Hepatic stellate cell (primary cell): ENCODE data around the gene SIGLEC7.
"Not testable (repeated sequence)": the region's sequence is repeated elsewhere in the genome, so short reads cannot be mapped to it uniquely, and the experiment has no call there.

Experiments
- DNase-seq: peaks from one replicate; pipeline ENCODE4 v3.0.0; 2011; ENCODE audit warnings: low spot score

SIGLEC7 gene

DNA sequence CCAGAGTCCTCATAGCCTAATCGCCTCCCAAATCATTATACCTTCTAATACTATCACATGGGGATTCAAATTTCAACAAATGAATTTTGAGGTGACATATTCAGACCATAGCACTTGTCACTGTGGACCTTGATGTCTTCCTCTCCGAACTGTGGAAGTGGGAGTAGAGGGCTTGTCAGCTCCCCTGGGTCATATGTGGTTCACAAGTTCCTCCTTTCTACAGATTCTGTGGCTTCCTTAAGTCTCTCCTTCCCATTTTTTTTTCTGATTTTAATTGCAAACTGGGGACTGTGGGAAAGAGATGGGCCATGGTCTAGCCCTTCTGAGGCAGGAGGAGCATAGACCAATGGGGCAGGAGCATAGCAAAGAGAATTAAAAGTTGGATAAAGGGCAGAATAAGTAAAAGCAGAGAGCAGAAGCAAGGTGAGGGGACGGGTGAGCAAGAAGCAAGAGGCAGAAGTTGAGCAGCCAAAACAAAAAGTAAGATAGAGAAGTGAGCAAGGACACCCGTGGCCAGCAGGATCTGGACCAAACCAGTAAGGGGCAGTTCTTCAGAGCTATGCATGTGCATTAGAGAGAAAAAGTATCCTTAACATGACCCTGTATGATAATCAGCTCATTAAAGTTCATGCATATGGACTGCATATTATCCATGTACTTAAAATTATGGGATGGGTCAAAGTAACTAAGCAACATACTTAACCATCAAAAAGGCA, 2.6 kb upstream of the SIGLEC7 start:
- DNase-seq: no peak

GRCh38 chr19:51140441-51140840, 1.7 kb upstream of the SIGLEC7 start:
- no peak for DNase-seq

DNA sequence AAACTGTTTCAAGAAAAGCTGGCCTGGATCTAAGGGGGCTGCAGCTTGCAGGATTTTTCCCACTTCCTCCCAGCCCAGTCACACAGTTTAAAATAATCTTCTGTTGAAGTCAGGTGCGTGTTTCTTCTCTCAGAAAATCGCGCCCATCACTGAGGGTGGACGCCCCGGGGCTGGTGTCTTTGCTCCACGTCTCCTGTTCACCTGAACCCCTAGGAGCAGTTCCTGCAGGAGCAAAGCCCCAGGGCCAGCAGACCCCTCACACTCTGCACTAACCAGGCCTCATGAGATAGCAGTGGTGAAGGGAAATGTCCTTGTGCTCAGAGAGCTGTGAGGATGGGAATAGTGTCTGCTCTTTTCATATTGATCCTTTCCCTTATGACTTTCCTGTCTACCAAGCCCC, 920 bp upstream of the SIGLEC7 start:
- no peak for DNase-seq

DNA sequence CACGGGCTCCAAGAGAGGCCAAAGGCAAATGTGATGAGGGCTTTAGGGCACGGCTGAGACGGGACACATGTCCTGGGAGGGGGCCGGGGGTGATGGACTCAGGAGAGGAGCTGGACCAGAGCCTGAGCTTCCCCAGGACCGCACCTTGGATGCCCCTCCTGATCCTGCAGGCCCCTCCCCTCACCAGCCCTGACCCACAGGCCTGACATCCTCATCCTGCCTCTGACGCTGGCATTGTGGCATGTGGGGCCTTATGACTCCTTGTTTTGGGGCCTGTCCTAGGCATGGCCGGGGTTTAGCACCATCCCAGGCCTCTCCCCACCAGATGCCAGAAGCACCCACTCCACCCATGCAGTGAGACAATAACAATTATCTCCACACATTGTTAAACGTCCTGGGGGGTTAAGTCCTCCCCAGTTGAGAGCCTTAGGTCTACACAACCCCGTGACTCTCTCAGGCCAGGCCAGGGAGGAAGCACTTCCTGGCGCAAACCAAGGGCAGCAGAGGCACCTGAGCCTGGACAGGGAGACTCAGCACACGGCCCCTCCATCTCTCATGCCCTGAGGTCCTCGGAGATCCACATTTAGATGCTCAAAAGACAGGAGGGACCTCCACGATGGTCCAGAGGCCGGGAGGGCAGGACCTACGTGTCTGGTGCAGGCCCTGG, 841 bp downstream of the SIGLEC7 start:
- DNase-seq: not testable (repeated sequence)

GRCh38 chr19:51143486-51143885, 1.4 kb downstream of the SIGLEC7 start:
- no peak for DNase-seq

DNA sequence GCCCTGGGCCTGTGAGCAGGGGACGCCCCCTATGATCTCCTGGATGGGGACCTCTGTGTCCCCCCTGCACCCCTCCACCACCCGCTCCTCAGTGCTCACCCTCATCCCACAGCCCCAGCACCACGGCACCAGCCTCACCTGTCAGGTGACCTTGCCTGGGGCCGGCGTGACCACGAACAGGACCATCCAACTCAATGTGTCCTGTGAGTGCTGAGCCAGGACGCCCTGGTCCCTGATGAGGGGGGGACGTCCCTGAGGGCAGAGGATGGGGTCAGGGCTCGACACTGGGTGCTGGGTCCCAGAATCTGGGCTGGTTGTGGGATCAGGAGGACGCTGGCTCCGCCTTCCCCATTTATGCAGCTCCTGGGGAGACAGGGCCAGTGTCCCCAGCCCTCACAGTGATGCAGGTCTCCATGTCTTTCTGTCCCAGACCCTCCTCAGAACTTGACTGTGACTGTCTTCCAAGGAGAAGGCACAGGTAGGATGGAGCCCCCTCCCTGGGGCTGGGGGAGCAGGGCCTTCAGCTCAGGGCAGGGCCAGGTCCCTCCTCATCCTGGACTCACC, 2.5 kb downstream of the SIGLEC7 start:
- DNase-seq: no peak

- DNase-seq: no peak
These were observed 3.9 kb downstream of the SIGLEC7 start for GRCh38 chr19:51145916-51146493.

GRCh38 chr19:51146751-51147150, 4.7 kb downstream of the SIGLEC7 start:
- DNase-seq: no peak

- no peak for DNase-seq
These were observed 5.6 kb downstream of the SIGLEC7 start for GRCh38 chr19:51147663-51148062.

DNA sequence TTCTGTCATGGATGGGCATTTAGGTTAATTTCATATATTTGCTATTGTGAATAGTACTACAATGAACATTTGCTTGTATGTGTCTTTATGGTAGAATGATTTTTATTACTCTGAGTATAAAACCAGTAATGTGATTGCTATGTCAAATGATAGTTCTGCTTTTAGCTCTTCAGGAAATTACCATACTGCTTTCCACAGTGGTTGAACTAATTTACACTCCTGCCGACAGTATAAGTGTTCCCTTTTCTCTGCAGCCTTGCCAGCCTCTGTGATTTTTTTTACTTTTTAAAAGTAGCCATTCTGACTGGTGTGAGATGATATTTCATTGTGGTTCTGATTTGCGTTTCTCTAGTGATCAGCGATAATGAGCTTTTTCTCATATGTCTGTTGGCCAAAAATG, 6.5 kb downstream of the SIGLEC7 start:
- no peak for DNase-seq

GRCh38 chr19:51150627-51151026, 8.5 kb downstream of the SIGLEC7 start:
- no peak for DNase-seq

GRCh38 chr19:51156710-51157109, 14.6 kb downstream of the SIGLEC7 start:
- no peak for DNase-seq

- no peak for DNase-seq
These were observed 15.2 kb downstream of the SIGLEC7 start for GRCh38 chr19:51157265-51157664.

- DNase-seq: peak; percentile 19
These were observed 16.5 kb downstream of the SIGLEC7 start for GRCh38 chr19:51158474-51159129.

GRCh38 chr19:51159656-51160055, 17.6 kb downstream of the SIGLEC7 start:
- DNase-seq: no peak

DNA sequence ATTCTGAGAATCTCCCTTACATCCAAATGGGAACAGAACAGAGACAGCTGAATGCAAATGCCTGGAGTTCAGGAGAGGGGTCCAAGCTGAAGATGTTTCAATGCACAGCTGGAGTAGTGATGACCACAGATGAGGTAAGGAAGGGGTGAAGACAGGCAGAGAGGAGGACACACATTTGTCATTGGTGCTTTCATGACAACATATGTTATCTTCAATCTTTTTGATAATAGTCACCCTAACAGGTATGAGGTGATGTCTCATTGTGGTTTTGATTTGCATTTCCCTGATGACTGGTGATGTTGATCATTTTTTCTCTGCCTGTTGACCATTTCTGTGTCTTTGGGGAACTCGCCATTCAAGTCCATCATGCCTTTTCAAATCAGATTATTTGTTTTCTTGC, 19.2 kb downstream of the SIGLEC7 start:
- no peak for DNase-seq

DNA sequence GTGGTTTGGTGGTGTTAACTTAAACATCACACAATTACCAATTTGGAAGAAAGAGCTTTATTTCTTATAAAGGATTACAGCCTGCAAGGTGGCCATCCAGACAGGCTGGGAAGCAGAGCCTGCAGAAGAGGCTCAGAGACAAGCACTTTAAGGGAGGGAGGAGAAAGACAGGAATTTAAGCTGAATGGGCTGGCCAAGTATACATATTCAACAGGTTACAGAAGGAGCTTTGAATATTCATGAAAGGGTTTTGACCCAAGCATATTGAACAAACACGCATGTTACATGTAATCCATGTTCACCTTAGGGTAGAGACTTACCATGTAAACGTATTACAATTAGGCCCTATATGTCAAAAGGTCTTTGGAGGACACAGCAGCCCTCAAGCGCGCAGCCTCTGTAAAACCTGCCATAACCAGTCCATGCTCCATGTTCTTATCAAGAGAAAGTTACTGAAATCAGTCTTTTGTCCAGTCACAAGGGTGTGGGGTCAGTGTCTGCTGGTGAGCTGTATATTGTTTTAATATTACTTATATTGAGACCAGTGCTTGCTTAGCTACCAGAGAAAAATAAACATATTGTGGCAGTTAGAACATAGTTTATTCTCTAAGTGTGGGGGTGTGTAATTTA, 19.9 kb downstream of the SIGLEC7 start:
- DNase-seq: no peak

DNA sequence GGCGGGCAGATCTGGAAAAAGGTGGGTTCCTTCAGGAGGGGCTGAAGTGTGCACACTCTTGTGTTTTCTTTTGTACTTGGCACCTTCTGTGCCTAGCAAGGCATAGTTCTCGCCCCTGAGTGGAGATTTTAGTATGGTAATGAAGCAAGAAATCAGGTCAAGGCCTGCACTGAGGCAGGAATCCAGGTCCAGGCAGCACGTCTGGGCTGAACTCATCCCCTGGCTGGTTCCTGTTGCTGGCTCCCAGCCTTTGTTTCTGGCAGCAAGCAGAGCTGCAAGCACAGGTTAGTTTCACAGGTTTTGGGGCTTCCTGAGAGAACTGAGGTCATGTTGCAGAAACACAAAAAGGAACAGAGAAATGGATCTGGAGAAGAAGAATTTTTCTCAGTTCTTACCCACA, 21.2 kb downstream of the SIGLEC7 start:
- no peak for DNase-seq

- DNase-seq: no peak
These were observed 22.1 kb downstream of the SIGLEC7 start for GRCh38 chr19:51164215-51164614.

- no peak for DNase-seq
These were observed 24.9 kb downstream of the SIGLEC7 start for GRCh38 chr19:51166846-51167490.

DNA sequence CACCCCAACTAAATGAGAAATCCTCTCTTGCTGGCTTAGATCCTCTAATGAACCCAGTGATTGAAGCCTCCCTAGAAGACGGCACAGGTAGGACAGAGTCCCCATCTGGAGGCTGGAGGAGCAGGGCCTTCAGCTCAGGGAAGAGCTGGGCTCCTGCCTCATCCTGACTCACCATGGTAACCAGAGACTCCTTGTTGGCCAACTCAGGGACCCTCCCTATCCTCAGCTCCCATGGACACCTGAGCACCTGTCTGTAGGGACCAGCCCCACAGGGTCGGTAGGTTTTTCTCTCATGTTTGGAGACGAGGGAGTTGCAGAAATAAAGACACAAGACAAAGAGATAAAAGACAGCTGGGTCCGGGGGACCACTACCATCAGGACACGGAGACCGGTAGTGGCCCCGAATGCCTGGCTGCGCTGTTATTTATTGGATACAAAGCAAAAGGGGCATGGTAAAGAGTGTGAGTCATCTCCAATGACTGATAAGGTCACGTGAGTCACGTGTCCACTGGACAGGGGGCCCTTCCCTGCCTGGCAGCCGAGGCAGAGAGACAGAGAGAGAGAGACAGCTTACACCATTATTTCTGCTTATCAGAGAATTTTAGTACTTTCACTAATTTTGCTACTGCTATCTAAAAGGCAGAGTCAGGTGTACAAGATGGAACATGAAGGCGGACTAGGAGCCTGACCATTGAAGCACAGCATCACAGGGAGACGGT, 26.6 kb downstream of the SIGLEC7 start:
- DNase-seq: no peak
